K562 (cell line): ENCODE measurements around the gene WDR1. TPM values are rescaled to one million over a fixed set of nuclear protein-coding genes. Genes with fewer than 3 reads are reported as not detected.

ENCODE experiments used
- ATAC-seq: fragments of 200-7000 bp; cut with Tn5 transposase; 3 replicates; pipeline ENCODE4 v1.9.1; 2020; ENCODE audit warnings: moderate library complexity
- BruUV-seq: library from RNA; stranded (reverse); fragments of 400-500 nt; replicated peaks from 2 replicates; lab custom pipeline; 2021; lab: Mats Ljungman, UMichigan
- CTCF ChIA-PET: fragments of 300-600 bp; formaldehyde crosslinking; extraction: SDS; loops from one replicate; lab custom pipeline; 2021; ENCODE audit warnings: low intra/inter-chr PET ratio; lab: Yijun Ruan, JAX
- POLR2A ChIA-PET: fragments of 300-600, 350-650 bp; sonication (Branson Sonifier 250); formaldehyde crosslinking; extraction: SDS; loops from one replicate; lab custom pipeline; 2021; ENCODE audit warnings: antibody characterized with exemption, inconsistent platforms; lab: Yijun Ruan, JAX
- DNase-seq, 4 experiments: peaks; one replicate each; pipeline versions ENCODE4 v3.0.0 to v3.0.0-alpha.2; 2011 to 2018; ENCODE audit warnings: low spot score in 3 of 4, mixed read lengths in 3 of 4; ENCODE audit errors: extremely low read depth in 1 of 4
- FAIRE-seq: peaks from 2 replicates; lab custom pipeline; 2011; peaks lifted over from hg19 to GRCh38; lab: Jason Lieb, UNC
- H2AFZ ChIP-seq: 2 replicates; pipeline ENCODE4 v1.6.0; 2011; ENCODE audit warnings: low read depth, low read length, control low read depth, inconsistent platforms
- H3K27ac ChIP-seq: fragments of 200-600 bp; 3 replicates; pipeline ENCODE4 v1.8.0; 2011; ENCODE audit warnings: low read depth, mild to moderate bottlenecking, control low read depth, inconsistent platforms, low read length, moderate library complexity, mixed read lengths; ENCODE audit errors: extremely low read depth
- H3K27me3 ChIP-seq, 2 experiments: fragments of 300-600 bp in 1 of 2; 2 replicates in 1 of 2; 3 replicates in 1 of 2; pipeline versions ENCODE4 v1.6.0 to v1.8.0; 2011; ENCODE audit warnings: inconsistent platforms in 2 of 2, low read length in 2 of 2, mild to moderate bottlenecking in 1 of 2, mixed read lengths in 1 of 2, moderate library complexity in 1 of 2; ENCODE audit not compliant: control insufficient read depth in 2 of 2, insufficient read depth in 2 of 2
- H3K36me3 ChIP-seq: fragments of 300-600 bp; 3 replicates; pipeline ENCODE4 v1.8.0; 2011; ENCODE audit warnings: mild to moderate bottlenecking, low read length, inconsistent platforms; ENCODE audit not compliant: control insufficient read depth, insufficient read depth
- H3K4me1 ChIP-seq, 2 experiments: fragments of 200-600 bp in 1 of 2; replicated peaks in 1 of 2; 2 replicates in 1 of 2; 3 replicates in 1 of 2; pipeline versions ENCODE4 v1.5.1 to v1.8.0; 2011; ENCODE audit warnings: inconsistent platforms in 2 of 2, low read length in 2 of 2, mild to moderate bottlenecking in 1 of 2, mixed read lengths in 1 of 2, moderate library complexity in 1 of 2; ENCODE audit not compliant: control insufficient read depth in 2 of 2, insufficient read depth in 2 of 2
- H3K4me2 ChIP-seq: 2 replicates; pipeline ENCODE4 v1.6.1; 2011; ENCODE audit warnings: low read length, control low read depth, inconsistent platforms, mixed read lengths; ENCODE audit not compliant: insufficient read depth
- H3K4me3 ChIP-seq: fragments of 200-600 bp; sonication (generic), shearing (Covaris generic); 2 replicates; pipeline ENCODE4 v1.5.1; 2016; ENCODE audit warnings: control low read depth, inconsistent platforms
- H3K79me2 ChIP-seq: fragments of 200-600 bp; 3 replicates; pipeline ENCODE4 v1.8.0; 2011; ENCODE audit warnings: low read length, inconsistent platforms; ENCODE audit not compliant: control insufficient read depth, insufficient read depth
- H3K9ac ChIP-seq, 2 experiments: 2 replicates each; pipeline versions ENCODE4 v1.6.0 to v1.6.1; 2011; ENCODE audit warnings: low read depth in 2 of 2, low read length in 2 of 2, control low read depth in 1 of 2, inconsistent platforms in 1 of 2, mild to moderate bottlenecking in 1 of 2, mixed read lengths in 1 of 2; ENCODE audit not compliant: insufficient read depth in 1 of 2
- H3K9me1 ChIP-seq: one replicate; pipeline ENCODE4 v1.6.0; 2011; ENCODE audit warnings: inconsistent platforms, mild to moderate bottlenecking, low read length, moderate library complexity; ENCODE audit not compliant: control insufficient read depth, insufficient read depth
- H3K9me3 ChIP-seq: replicated peaks from 2 replicates; pipeline ENCODE4 v1.5.1; 2011; ENCODE audit warnings: low read depth, low read length, inconsistent platforms; ENCODE audit not compliant: control insufficient read depth, insufficient read depth
- H4K20me1 ChIP-seq: replicated peaks from 2 replicates; pipeline ENCODE4 v1.6.1; 2011; ENCODE audit warnings: low read length, inconsistent platforms, mixed read lengths; ENCODE audit not compliant: control insufficient read depth, insufficient read depth
- MAFK ChIP-seq: IDR thresholded peaks from 2 replicates; pipeline ENCODE4 v1.6.1; 2011; ENCODE audit warnings: low read length, improper control_type of control experiment
- NCOR1 ChIP-seq: fragments of 450-650 bp; IDR thresholded peaks from 2 replicates; pipeline ENCODE4 v1.6.1; 2016; ENCODE audit warnings: mild to moderate bottlenecking, moderate library complexity
- RB1 ChIP-seq: fragments of 450-650 bp; IDR thresholded peaks from 2 replicates; pipeline ENCODE4 v1.6.1; 2017; ENCODE audit warnings: low read depth, mild to moderate bottlenecking
- RFX1 ChIP-seq: fragments of 450-650 bp; IDR thresholded peaks from 2 replicates; pipeline ENCODE4 v1.6.1; 2016; ENCODE audit warnings: mild to moderate bottlenecking, moderate library complexity
- SP1 ChIP-seq: sonication (generic); formaldehyde crosslinking; IDR thresholded peaks from 2 replicates; pipeline ENCODE4 v1.8.1; 2022; ENCODE audit warnings: mild to moderate bottlenecking, missing genetic modification reagents
- TEAD1 ChIP-seq, 2 experiments: fragments of 450-650 bp in 1 of 2; sonication (generic) in 1 of 2; formaldehyde crosslinking; IDR thresholded peaks; 2 replicates each; pipeline versions ENCODE4 v1.4.0 to v1.8.0; 2020 to 2022; ENCODE audit warnings: mild to moderate bottlenecking in 2 of 2, missing genetic modification reagents in 1 of 2
- TEAD4 ChIP-seq, 2 experiments: sonication (generic) in 1 of 2; formaldehyde crosslinking in 1 of 2; IDR thresholded peaks; 2 replicates each; pipeline versions ENCODE4 v1.6.1 to v1.8.0; 2012 to 2022; ENCODE audit warnings: borderline replicate concordance in 1 of 2, inconsistent platforms in 1 of 2, low read length in 1 of 2, mild to moderate bottlenecking in 1 of 2, missing genetic modification reagents in 1 of 2
- ZNF121 ChIP-seq: sonication (generic); formaldehyde crosslinking; conservative IDR thresholded peaks from 2 replicates; pipeline ENCODE4 v1.8.0; 2022; ENCODE audit warnings: missing genetic modification reagents
- ZNF212 ChIP-seq: fragments of 450-650 bp; formaldehyde crosslinking; IDR thresholded peaks from 2 replicates; pipeline ENCODE4 v1.4.0; 2020; ENCODE audit warnings: mild to moderate bottlenecking
- ZNF280A ChIP-seq: fragments of 450-650 bp; IDR thresholded peaks from 2 replicates; pipeline ENCODE4 v1.6.1; 2018; ENCODE audit warnings: mild to moderate bottlenecking, low read depth; ENCODE audit not compliant: partially characterized antibody
- WGBS: fragments of 100-300 bp; shearing (Covaris generic); methylation state at CpG from one replicate; pipeline ENCODE4 v1.1.6; 2016; ENCODE audit warnings: low coverage, mixed read lengths; ENCODE audit not compliant: insufficient coverage; ENCODE audit errors: missing lambda C conversion rate; 5-methylcytosine and 5-hydroxymethylcytosine counted together
- in situ Hi-C: fragments of 300-500 bp; cut with MboI; formaldehyde crosslinking; loops from 4 replicates; pipeline ENCODE4 v1.15.0; 2018; ENCODE audit warnings: inconsistent platforms, mixed read lengths
- intact Hi-C: fragments of 100-400 bp; cut with micrococcal nuclease; formaldehyde crosslinking; loops from 2 replicates; pipeline ENCODE4 v1.14.2; 2022
- polyA plus RNA-seq, 8 experiments: library from polyadenylated mRNA; depleted of rRNA in 4 of 8; stranded (reverse) in 5 of 8; unstranded in 3 of 8; fragments of >200 nt; fragmentation: Nextera tagmentation in 2 of 8; fragmentation: Illumina TruSeq in 1 of 8; extraction: Ambion mirVana in 2 of 8; extraction: Trizol in 1 of 8; gene quantifications; 2 replicates each; pipeline versions ENCODE4 v1.2.1 to v1.2.3, GENCODE V29; 2011 to 2014; ENCODE audit warnings: inconsistent platforms in 1 of 8, missing spikeins in 1 of 8
- total RNA-seq, 7 experiments: library from RNA; depleted of rRNA in 6 of 7; stranded (reverse); fragments of >200 nt in 6 of 7; fragmentation: Illumina TruSeq in 2 of 7; extraction: Trizol in 2 of 7; gene quantifications; 2 replicates each; pipeline versions ENCODE4 v1.2.1 to v1.2.3, GENCODE V29; 2011 to 2021; ENCODE audit warnings: low replicate concordance in 1 of 7

Gene WDR1
- total and polyA plus RNA-seq, 9 of the 15 experiments (the other 6 are each of a cell fraction or from before 2014, with no cell fraction given): 16.1 to 213 (median 125) TPM

GRCh38 chr4:10057023-10057395 lies 59.6 kb downstream of the WDR1 start (continued):
- no peak for TF ChIP-seq ZNF280A
- TF ChIP-seq, all 486 proteins: peak for 0

GRCh38 chr4:10056334-10057022 lies 60.1 kb downstream of the WDR1 start:
- CTCF ChIA-PET: no interaction called here
- no peak overlapping the region for H3K4me3 ChIP-seq
- H3K9ac ChIP-seq: no peak overlapping the region
- no peak for FAIRE-seq
- WGBS: 1% methylated on average over 8 of the region's 8 CpGs
- no peak for DNase-seq
- H3K27ac ChIP-seq: no peak overlapping the region
- no peak overlapping the region for H3K4me2 ChIP-seq
- no peak for ATAC-seq
- intact Hi-C loops: no loop called here
- no peaks in the 10 kb centered on the region for H3K4me1 ChIP-seq
- H2AFZ ChIP-seq: no peak overlapping the region
- in situ Hi-C loops: no loop called here
- TF ChIP-seq ZNF212 (no peak), SP1 (CRISPR knock-in tag) (no peak), RB1 (no peak), ZNF121 (no peak), TEAD1 (CRISPR knock-in tag; IDR thresholded peaks at IDR 0.05) (no peak), RFX1 (peak; percentile 12; the same call in 1 of the 2 replicates), NCOR1 (no peak), MAFK (no peak), TEAD4 (IDR thresholded peaks at IDR 0.05; ENCODE audit: low read length) (no peak), TEAD4 (CRISPR knock-in tag; IDR thresholded peaks at IDR 0.05; ENCODE audit: borderline replicate concordance) (no peak)
- H3K79me2 ChIP-seq: no peaks in the 10 kb centered on the region
- no peaks in the 10 kb centered on the region for H4K20me1 ChIP-seq
- no TSS peak for BruUV-seq
- H3K9me1 ChIP-seq: no peaks in the 10 kb centered on the region
- no peaks in the 10 kb centered on the region for H3K9me3 ChIP-seq
- POLR2A ChIA-PET: no interaction called here
- H3K36me3 ChIP-seq: no peaks in the 10 kb centered on the region
- H3K27me3 ChIP-seq: peaks cover 7 to 31% of the 10 kb centered on the region in 2 experiments
